NCI-H69 (cell line): ENCODE results near the gene DHX58.

Source experiments
- DNase-seq: peaks from one replicate; lab custom pipeline; 2025; lab: John Stamatoyannopoulos, UW

DHX58 gene

GRCh38 chr17:42087042-42087701, 25.3 kb downstream of the DHX58 start:
- DNase-seq: peak; percentile 42

- no peak for DNase-seq
These were observed 30.9 kb downstream of the DHX58 start for GRCh38 chr17:42081516-42082129.

GRCh38 chr17:42079541-42079940, 33.0 kb downstream of the DHX58 start:
- DNase-seq: no peak

- DNase-seq: no peak
These were observed 34.0 kb downstream of the DHX58 start for GRCh38 chr17:42078396-42079043.

DNA sequence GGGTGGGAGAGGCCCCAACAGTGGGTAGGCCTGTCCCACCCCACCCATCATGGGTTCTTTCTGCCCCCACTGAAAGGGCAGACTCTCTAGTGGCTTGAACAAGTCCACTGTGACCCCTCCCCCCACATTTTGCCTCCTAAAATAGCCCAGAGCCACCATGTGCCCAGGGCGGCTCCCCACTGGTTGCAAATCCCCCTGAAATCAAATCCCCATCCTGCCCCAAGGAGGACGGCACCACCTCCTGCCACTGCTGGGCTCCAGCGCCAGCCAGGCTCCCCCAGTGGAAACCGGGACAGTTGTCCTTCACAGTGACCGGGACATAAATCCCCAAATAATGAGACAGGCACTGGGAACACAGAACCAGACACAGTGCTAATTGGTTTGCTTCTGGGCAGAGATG, 34.8 kb downstream of the DHX58 start:
- DNase-seq: no peak

GRCh38 chr17:42076797-42077559, 35.5 kb downstream of the DHX58 start:
- DNase-seq: no peak

GRCh38 chr17:42075789-42076188, 36.7 kb downstream of the DHX58 start:
- DNase-seq: no peak

DNA sequence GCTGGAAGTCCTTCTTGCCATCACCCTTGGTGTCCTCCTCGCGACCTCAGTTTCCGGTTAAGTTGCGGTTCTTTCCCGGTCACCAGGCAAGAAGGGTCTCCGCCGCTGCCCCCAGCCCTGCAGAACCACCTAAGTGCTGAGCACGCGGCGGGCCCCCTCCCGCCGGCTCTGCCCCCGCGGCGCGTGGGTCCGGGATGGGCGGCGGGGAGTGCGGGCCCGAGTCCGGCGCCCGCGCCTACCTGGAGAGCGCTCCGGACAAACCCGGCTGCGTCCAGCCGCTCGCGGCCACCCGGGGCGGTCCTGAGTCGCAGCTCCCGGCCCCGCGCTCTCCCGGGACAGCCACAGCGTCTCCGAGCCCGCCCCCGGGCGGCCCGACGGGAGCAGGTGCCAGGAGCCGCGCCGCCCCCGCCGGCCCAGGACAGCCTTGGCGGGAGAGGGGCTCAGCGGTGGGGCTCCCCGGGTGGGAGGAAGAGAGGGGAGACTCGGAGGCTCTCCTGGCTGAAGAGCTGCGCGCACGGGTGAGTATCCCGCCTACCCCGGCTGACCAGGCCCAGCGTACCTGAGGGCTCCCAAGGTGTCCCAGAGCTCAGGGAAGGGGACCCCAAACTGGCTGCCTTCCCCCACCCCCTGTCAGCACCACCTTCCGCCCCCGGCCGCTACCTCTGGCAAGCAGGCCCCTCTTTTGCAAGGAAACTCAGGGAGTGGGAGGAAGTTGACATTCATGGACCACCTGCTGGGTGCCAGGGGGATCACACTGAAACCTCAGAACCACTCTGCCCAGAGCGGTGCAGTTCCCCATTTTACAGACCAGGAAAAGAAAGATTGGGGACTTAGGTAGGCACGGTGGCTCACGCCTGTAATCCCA, 40.0 kb downstream of the DHX58 start:
- peak; percentile 45 for DNase-seq

- DNase-seq: peak; percentile 39
These were observed 40.7 kb downstream of the DHX58 start for GRCh38 chr17:42071810-42072209.

GRCh38 chr17:42068979-42069378, 43.5 kb downstream of the DHX58 start:
- peak; percentile 84 for DNase-seq

- peak; percentile 95 for DNase-seq
These were observed 45.0 kb downstream of the DHX58 start for GRCh38 chr17:42067371-42068091.

GRCh38 chr17:42065201-42065600, 47.3 kb downstream of the DHX58 start:
- DNase-seq: peak; percentile 45

GRCh38 chr17:42062681-42063080, 49.8 kb downstream of the DHX58 start:
- no peak for DNase-seq

DNA sequence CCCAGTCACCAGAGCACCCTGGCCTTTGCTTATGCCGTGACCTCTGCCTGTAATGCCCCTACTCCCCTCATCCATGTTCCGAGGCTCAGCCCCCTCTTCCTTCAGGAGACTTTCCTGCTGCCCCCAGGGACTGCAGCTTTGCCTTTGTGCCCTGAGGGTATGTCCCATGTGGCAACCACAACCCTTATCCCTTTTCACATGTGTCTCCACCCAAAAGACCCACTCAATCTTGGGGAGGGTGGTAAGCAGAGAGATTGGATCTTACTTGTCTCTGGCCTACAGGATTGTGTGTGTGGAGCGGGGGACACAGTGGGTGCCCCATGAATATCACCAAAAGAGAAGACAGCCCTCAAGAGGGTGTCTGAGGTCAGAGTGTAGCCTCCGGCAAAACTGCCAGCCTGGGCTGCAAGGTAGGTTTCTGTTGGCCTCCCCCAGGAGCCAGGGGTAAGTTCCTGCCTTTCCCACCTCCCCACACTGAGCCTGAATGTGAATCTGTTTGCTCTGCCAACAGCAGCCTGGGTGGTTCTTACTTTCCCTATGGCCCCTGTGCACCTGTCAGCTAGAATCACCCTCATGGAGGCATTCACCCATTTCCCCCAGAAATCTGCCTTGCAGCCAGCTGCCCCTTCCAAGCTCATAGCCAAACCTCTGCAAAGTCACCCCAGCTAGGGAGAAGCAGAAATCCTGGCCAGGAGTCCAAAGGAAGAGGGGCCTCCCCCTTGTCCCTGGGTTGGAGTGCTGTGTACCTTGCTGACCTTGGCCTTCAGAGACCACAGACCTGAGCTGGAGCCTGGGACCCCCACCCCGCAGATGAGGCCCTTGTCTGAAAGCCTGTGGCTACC, 50.6 kb downstream of the DHX58 start:
- DNase-seq: peak; percentile 92

DNA sequence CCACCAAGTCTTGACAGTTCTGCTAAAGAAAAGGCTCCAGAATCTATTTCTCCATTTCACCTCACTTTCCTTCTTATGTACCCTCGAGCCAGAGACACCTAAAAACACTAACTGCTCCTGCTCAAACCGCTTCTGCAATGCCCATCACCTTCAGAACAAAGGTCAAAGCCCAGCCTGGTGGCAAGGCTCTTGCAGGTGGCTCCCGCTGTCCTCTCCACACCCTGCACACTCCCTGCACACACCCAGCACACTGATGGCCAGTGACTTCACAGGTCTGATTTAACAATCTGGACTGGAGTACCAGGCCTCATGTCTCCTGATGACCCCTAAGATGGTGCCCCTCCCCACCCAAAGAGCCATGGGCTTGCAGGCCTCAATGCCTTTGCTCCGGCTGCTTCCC, 52.3 kb downstream of the DHX58 start:
- no peak for DNase-seq

- no peak for DNase-seq
These were observed 52.7 kb downstream of the DHX58 start for GRCh38 chr17:42059815-42060214.

DNA sequence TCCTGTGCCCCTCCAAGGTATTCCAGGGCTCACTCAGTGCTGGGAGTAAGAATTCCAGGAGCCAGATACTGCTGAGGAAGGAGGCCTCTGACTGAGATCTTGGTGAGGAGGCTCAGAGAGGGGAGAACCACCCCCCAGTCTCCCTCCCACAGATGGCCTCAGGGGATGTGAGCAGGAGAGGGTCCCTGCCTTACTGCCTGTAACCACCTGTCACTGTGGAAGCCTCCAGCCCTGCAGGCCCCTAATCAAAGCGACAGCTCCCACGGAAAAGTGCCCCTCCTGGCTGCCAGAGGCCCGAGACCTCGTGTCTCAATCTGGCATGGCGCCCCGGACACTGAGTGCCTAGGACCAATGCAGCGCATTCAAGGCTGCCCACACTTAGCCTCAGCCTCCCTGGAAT, 54.5 kb downstream of the DHX58 start:
- peak; percentile 63 for DNase-seq

- no peak for DNase-seq
These were observed 55.9 kb downstream of the DHX58 start for GRCh38 chr17:42056635-42057034.

DNA sequence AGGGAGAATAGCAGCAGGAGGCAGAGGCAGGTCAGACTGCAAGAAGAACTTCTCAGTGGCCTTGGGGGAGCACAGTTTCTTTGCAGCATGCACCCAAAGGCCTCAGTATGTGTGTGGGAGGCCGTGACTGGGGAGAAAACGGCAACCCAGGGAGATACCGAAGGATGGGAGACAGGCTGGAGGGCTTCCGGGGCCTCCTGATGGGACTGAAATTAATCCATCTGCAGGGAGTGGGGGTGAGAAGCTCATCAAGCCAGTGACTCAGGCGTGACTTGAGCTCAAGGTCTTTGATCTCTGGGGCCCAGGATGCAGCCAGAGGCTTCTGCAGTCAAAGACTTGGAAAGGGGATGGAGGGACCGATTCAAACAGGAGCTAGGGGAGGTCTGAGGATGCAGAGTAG, 57.0 kb downstream of the DHX58 start:
- DNase-seq: peak; percentile 67

DNA sequence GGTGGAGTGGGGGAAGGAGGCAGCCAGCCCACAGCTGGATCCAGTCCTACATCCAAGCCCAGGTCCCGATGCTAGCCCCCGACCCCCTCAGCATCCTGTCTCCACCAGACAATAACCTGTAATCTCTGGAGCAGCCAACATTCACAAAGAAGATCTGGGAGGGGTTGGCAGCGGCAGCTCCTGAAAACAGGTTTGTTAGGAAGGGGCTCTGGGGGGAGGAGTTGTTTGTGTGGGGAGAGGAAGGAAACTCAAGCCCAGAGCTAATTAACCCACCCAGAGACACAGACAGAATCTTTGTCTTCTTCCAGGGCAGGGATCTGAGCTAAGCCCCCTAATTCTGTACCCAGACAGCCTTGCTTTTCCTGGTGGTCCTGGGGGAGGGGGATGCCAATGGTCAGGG, 57.5 kb downstream of the DHX58 start:
- DNase-seq: peak; percentile 79
